HepG2 (cell line): Measurements from ENCODE around the gene CACNA1F. TPM values are rescaled to one million over a fixed set of nuclear protein-coding genes. Genes with fewer than 3 reads are reported as not detected.
A peak's percentile ranks its signal among the peaks of the same experiment; 100 is the strongest.

Experiments used
- CBFB ChIP-seq: sonication (generic); formaldehyde crosslinking; IDR thresholded peaks from 2 replicates; pipeline ENCODE4 v1.4.0; 2020; ENCODE audit warnings: missing genetic modification reagents
- ESRRA ChIP-seq: sonication (generic); formaldehyde crosslinking; IDR thresholded peaks from 2 replicates; pipeline ENCODE4 v1.5.1; 2020; ENCODE audit warnings: mild to moderate bottlenecking, low read depth, missing genetic modification reagents
- NRL ChIP-seq: sonication (generic); formaldehyde crosslinking; IDR thresholded peaks from 2 replicates; pipeline ENCODE4 v1.5.0; 2020; ENCODE audit warnings: missing genetic modification reagents, mild to moderate bottlenecking, moderate library complexity, borderline replicate concordance
- ONECUT2 ChIP-seq: sonication (generic); formaldehyde crosslinking; IDR thresholded peaks from 2 replicates; pipeline ENCODE4 v1.4.0; 2020; ENCODE audit warnings: missing genetic modification reagents
- RFX3 ChIP-seq: IDR thresholded peaks from 2 replicates; pipeline ENCODE4 v1.6.1; 2016; ENCODE audit warnings: missing biosample characterization, missing genetic modification reagents
- SALL1 ChIP-seq: sonication (generic); formaldehyde crosslinking; IDR thresholded peaks from 2 replicates; pipeline ENCODE4 v1.8.0; 2022; ENCODE audit warnings: mild to moderate bottlenecking, missing genetic modification reagents
- SRSF4 ChIP-seq: fragments of 200-400 bp; formaldehyde crosslinking; IDR thresholded peaks from one replicate; pipeline ENCODE4 v1.6.1; 2018; ENCODE audit warnings: mild to moderate bottlenecking, low read depth, low read length, moderate library complexity; ENCODE audit not compliant: poor library complexity, severe bottlenecking
- ZBTB7A ChIP-seq: sonication (generic); formaldehyde crosslinking; IDR thresholded peaks from 2 replicates; pipeline ENCODE4 v1.8.0; 2022; ENCODE audit warnings: mild to moderate bottlenecking, missing genetic modification reagents
- ZNF329 ChIP-seq: sonication (generic); formaldehyde crosslinking; IDR thresholded peaks from 2 replicates; pipeline ENCODE4 v1.9.0; 2021; ENCODE audit warnings: low read depth, mild to moderate bottlenecking, missing genetic modification reagents
- polyA plus RNA-seq, 8 experiments: library from polyadenylated mRNA; depleted of rRNA in 3 of 8; stranded (reverse) in 7 of 8; unstranded in 1 of 8; fragments of >200 nt; fragmentation: Illumina TruSeq in 4 of 8; extraction: Trizol in 4 of 8; gene quantifications; 2 replicates each; pipeline versions ENCODE4 v1.2.1 to v1.2.3, GENCODE V29; 2011 to 2016; ENCODE audit warnings: low read depth in 4 of 8, missing spikeins in 1 of 8, mixed read lengths in 1 of 8; ENCODE audit not compliant: insufficient read depth in 1 of 8
- total RNA-seq, 5 experiments: library from RNA; depleted of rRNA; stranded (reverse); fragments of >200 nt; fragmentation: Illumina TruSeq; extraction: Trizol; gene quantifications; 2 replicates each; pipeline ENCODE4 v1.2.3, GENCODE V29; 2016; ENCODE audit warnings: low read depth in 1 of 5
- TF ChIP-seq, protein P1 (sequence below): sonication (generic); formaldehyde crosslinking; IDR thresholded peaks from 2 replicates; pipeline ENCODE4 v1.5.1; 2020; ENCODE audit warnings: mild to moderate bottlenecking, missing genetic modification reagents, borderline replicate concordance
- TF ChIP-seq, protein P2 (sequence below): sonication (generic); formaldehyde crosslinking; IDR thresholded peaks from 2 replicates; pipeline ENCODE4 v1.4.0; 2020; ENCODE audit warnings: missing genetic modification reagents
- TF ChIP-seq, protein P3 (sequence below): sonication (generic); formaldehyde crosslinking; IDR thresholded peaks from 2 replicates; pipeline ENCODE4 v1.4.0; 2020; ENCODE audit warnings: missing genetic modification reagents
- TF ChIP-seq, protein P4 (sequence below): IDR thresholded peaks from 2 replicates; pipeline ENCODE4 v1.6.1; 2016; ENCODE audit warnings: missing compliant biosample characterization, missing genetic modification reagents, borderline replicate concordance
- TF ChIP-seq, protein P5 (sequence below): sonication (generic); formaldehyde crosslinking; IDR thresholded peaks from 2 replicates; pipeline ENCODE4 v1.4.0; 2020; ENCODE audit warnings: mild to moderate bottlenecking, low read depth, missing genetic modification reagents

Gene CACNA1F
- total and polyA plus RNA-seq, 2 of the 13 experiments (the other 11 are each of a cell fraction or from before 2014, with no cell fraction given): 0.03 TPM; not detected in 1

DNA sequence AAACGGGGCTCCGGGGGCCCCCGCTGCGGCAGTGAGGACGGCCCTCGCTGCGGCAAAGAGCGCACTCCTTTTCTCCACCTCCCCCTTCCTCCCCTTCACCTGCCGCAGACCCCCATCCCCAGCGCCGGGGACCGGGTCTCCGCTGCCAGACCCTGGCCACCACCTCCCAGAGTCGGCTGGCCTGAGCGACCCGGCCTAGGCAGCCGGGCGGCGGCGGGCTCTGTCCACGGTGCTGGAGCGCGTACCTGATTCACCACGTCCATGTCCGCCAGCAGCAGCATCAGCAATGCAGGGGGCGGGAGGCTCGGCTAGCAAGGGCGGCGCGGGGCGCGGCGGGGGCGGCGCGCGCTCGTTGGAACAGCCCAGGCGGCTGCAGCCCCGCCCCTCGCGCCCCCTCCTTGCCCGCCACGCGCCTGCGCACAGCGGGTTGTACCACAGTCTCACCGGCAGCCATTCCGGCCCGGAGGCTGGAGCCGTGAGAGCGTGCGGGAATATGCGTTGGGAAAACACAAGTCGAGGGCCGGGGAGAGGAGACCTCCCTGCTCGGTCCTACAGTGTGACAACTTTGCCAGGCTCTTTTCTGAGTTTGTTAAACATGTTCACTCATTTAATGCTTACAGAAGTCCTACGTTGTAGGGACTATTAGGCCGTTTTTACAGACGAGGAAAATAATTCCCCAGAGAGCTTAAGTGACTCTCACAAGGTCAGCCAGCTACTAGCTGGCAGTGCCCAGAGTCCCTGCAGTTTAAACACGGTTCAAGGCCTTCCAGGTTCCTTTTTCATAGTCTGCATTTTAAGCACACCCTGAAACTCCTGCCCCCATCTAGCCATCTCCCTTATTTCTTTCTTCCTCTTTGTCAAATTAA is 33.0 kb downstream of the CACNA1F start, which contains the start of gene SYP (continued):
- TF ChIP-seq ESRRA (CRISPR knock-in tag): peak; percentile 58; the same call in 1 of the 2 replicates
- peak; percentile 57; the same call in 1 of the 2 replicates for TF ChIP-seq ZBTB7A (CRISPR knock-in tag)
- TF ChIP-seq RFX3 (CRISPR knock-in tag): no peak
- peak; percentile 95 for TF ChIP-seq SALL1 (CRISPR knock-in tag)
- TF ChIP-seq, protein P1, sequence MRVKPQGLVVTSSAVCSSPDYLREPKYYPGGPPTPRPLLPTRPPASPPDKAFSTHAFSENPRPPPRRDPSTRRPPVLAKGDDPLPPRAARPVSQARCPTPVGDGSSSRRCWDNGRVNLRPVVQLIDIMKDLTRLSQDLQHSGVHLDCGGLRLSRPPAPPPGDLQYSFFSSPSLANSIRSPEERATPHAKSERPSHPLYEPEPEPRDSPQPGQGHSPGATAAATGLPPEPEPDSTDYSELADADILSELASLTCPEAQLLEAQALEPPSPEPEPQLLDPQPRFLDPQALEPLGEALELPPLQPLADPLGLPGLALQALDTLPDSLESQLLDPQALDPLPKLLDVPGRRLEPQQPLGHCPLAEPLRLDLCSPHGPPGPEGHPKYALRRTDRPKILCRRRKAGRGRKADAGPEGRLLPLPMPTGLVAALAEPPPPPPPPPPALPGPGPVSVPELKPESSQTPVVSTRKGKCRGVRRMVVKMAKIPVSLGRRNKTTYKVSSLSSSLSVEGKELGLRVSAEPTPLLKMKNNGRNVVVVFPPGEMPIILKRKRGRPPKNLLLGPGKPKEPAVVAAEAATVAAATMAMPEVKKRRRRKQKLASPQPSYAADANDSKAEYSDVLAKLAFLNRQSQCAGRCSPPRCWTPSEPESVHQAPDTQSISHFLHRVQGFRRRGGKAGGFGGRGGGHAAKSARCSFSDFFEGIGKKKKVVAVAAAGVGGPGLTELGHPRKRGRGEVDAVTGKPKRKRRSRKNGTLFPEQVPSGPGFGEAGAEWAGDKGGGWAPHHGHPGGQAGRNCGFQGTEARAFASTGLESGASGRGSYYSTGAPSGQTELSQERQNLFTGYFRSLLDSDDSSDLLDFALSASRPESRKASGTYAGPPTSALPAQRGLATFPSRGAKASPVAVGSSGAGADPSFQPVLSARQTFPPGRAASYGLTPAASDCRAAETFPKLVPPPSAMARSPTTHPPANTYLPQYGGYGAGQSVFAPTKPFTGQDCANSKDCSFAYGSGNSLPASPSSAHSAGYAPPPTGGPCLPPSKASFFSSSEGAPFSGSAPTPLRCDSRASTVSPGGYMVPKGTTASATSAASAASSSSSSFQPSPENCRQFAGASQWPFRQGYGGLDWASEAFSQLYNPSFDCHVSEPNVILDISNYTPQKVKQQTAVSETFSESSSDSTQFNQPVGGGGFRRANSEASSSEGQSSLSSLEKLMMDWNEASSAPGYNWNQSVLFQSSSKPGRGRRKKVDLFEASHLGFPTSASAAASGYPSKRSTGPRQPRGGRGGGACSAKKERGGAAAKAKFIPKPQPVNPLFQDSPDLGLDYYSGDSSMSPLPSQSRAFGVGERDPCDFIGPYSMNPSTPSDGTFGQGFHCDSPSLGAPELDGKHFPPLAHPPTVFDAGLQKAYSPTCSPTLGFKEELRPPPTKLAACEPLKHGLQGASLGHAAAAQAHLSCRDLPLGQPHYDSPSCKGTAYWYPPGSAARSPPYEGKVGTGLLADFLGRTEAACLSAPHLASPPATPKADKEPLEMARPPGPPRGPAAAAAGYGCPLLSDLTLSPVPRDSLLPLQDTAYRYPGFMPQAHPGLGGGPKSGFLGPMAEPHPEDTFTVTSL (CRISPR knock-in tag): no peak
- no peak for TF ChIP-seq SRSF4
- peak; percentile 79; the same call in 1 of the 2 replicates for TF ChIP-seq ZNF329 (CRISPR knock-in tag)
- TF ChIP-seq, protein P2, sequence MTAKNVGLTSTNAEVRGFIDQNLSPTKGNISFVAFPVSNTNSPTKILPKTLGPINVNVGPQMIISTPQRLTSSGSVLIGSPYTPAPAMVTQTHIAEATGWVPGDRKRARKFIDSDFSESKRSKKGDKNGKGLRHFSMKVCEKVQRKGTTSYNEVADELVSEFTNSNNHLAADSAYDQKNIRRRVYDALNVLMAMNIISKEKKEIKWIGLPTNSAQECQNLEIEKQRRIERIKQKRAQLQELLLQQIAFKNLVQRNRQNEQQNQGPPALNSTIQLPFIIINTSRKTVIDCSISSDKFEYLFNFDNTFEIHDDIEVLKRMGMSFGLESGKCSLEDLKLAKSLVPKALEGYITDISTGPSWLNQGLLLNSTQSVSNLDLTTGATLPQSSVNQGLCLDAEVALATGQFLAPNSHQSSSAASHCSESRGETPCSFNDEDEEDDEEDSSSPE: peak; percentile 68
- TF ChIP-seq, protein P3, sequence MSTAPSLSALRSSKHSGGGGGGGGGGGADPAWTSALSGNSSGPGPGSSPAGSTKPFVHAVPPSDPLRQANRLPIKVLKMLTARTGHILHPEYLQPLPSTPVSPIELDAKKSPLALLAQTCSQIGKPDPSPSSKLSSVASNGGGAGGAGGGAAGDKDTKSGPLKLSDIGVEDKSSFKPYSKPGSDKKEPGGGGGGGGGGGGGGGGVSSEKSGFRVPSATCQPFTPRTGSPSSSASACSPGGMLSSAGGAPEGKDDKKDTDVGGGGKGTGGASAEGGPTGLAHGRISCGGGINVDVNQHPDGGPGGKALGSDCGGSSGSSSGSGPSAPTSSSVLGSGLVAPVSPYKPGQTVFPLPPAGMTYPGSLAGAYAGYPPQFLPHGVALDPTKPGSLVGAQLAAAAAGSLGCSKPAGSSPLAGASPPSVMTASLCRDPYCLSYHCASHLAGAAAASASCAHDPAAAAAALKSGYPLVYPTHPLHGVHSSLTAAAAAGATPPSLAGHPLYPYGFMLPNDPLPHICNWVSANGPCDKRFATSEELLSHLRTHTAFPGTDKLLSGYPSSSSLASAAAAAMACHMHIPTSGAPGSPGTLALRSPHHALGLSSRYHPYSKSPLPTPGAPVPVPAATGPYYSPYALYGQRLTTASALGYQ (CRISPR knock-in tag): peak; percentile 33; the same call in 1 of the 2 replicates
- TF ChIP-seq ONECUT2: no peak
- no peak for TF ChIP-seq NRL (CRISPR knock-in tag)
- peak; percentile 44; the same call in 1 of the 2 replicates for TF ChIP-seq CBFB (CRISPR knock-in tag)
- TF ChIP-seq, protein P4, sequence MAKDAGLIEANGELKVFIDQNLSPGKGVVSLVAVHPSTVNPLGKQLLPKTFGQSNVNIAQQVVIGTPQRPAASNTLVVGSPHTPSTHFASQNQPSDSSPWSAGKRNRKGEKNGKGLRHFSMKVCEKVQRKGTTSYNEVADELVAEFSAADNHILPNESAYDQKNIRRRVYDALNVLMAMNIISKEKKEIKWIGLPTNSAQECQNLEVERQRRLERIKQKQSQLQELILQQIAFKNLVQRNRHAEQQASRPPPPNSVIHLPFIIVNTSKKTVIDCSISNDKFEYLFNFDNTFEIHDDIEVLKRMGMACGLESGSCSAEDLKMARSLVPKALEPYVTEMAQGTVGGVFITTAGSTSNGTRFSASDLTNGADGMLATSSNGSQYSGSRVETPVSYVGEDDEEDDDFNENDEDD: peak; percentile 82; the same call in 1 of the 2 replicates
- TF ChIP-seq, protein P5, sequence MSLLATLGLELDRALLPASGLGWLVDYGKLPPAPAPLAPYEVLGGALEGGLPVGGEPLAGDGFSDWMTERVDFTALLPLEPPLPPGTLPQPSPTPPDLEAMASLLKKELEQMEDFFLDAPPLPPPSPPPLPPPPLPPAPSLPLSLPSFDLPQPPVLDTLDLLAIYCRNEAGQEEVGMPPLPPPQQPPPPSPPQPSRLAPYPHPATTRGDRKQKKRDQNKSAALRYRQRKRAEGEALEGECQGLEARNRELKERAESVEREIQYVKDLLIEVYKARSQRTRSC (CRISPR knock-in tag): no peak
